T47D (cell line): Measurements from ENCODE around the gene ABCC12.
A peak's percentile ranks its signal among the peaks of the same experiment; 100 is the strongest.

Experiments
- DNase-seq, 2 experiments: peaks; one replicate each; pipeline versions ENCODE4 v3.0.0 to v3.0.0-alpha.2; 2011 to 2012; ENCODE audit warnings: low read depth in 1 of 2, low spot score in 1 of 2
- JUND ChIP-seq: IDR thresholded peaks from 2 replicates; pipeline ENCODE4 v1.6.1; 2012; ENCODE audit warnings: low read depth
- in situ Hi-C: cut with HindIII; loops from 2 replicates; pipeline ENCODE4 v1.10.0; 2016; ENCODE audit warnings: low sequenced_read_pairs, low pct_unique_long_range_greater_than_20kb

The ABCC12 gene

GRCh38 chr16:48118841-48119240 is 37.0 kb downstream of the ABCC12 start:
- DNase-seq, result no peak
- TF ChIP-seq JUND, result no peak
- in situ Hi-C loops, result no loop called here

DNA sequence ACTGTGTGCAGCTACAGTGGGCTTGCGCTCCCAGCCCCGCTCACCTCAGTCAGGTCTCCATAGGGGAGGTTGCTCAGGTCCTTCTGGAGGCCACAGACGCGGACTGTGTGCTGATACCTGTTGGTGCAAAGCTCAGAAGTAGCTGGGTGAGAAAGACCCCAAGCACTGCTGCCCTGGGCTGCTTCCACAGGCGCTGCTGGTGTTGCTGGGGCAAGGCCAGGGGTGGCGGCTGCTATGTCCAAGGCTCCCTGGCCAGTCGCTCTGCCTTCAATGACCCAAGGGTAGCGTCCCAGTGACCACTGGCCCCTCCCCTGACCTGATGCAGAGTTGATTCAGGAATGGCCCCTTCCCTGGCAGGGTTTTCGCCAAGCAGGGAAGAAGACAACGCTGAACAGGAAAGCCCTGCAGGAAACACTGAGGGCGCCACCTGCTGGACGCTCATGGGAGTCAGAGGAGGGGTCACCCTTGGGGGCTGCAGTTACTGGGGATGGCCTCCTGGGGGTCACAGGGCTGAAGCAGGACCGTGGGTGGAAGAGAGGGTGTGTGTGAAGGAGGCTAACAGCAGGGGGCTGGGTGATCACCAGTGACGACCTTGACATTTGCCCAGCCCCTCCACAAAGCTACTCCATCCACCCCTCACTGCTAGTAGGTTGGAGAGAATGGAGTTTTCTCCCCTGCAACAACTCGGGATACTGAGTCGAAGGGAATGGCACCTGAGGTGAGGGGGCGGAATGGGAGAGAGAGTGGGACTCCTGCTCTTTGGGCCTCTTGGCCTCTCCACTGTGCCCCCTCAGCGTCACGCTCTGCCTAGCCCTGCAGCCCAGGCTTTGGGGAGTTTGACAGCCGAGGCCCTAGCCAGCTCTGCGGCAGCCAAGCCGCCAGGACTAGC is 38.3 kb downstream of the ABCC12 start:
- TF ChIP-seq JUND, result no peak
- peak; percentile 11 to 61 for DNase-seq
- in situ Hi-C loops, result no loop called here

- TF ChIP-seq JUND, result no peak
- in situ Hi-C loops, result no loop called here
- DNase-seq, result no peak
Measured at GRCh38 chr16:48115299-48115698, 40.5 kb downstream of the ABCC12 start.

GRCh38 chr16:48114410-48114809 is 41.4 kb downstream of the ABCC12 start:
- DNase-seq, result no peak
- in situ Hi-C loops, result no loop called here
- TF ChIP-seq JUND, result no peak

GRCh38 chr16:48113471-48113870 is 42.3 kb downstream of the ABCC12 start:
- in situ Hi-C loops, result no loop called here
- DNase-seq, result peak; percentile 31 to 45
- TF ChIP-seq JUND, result no peak

- no peak for DNase-seq
- TF ChIP-seq JUND, result no peak
- in situ Hi-C loops, result no loop called here
Measured at GRCh38 chr16:48113001-48113400, 42.8 kb downstream of the ABCC12 start.

DNA sequence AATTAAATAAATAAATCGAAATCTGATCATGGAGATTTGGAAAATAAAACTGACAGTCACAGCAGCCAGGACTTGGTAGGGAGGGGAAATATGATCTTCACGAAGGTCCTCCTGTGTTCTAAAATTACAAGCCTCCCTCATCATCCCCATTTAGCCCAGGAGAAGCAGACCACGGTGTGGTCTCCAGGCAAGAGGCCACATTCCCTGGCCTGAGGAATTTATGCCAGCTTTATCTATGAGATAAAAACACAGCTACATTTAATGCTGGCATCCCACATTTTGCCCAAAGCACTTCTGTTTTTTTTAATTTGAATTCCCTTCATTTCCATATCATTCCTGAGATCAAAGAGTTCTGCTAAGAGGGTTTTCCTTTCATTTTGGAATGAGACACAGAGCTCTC is 43.2 kb downstream of the ABCC12 start:
- no peak for DNase-seq
- no peak for TF ChIP-seq JUND
- in situ Hi-C loops, result no loop called here

DNA sequence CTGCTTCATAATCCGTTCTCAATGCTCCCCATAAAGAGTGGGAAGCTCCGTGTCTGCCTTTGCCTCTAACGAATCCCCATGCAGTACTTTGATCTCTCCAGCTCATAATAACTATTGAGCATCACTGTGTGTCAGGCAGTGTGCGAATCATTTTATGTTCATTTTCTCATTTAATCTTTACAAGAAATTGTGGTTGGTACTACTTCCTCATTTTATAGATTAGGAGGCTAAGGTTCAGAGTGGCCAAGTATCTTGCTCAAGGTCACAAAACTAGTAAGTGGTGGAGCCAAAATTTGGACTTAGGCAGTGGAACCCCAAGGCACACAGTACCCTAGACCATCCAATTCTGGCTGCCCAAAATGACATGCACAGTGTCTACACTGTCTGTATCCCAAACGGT is 44.8 kb downstream of the ABCC12 start:
- DNase-seq, result no peak
- in situ Hi-C loops, result no loop called here
- TF ChIP-seq JUND, result no peak

DNA sequence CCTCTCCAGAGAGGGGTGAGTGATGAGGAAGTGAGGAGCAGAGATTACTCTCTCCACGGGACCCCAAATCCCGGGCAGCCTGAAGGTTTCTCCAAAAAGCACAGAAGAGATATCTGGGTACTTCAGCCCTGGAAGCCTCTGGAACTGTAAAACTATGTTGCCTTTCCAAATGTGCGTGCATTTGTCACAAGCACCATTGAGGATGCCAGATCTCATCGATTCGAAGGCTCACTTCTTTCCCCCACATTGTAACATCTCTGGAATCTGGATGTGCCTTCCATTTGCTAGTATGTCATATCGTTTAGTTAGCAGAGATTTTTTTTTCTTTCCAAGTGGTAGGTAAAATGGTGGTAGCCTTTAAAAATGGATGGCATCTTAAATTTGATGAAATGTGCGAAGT is 45.8 kb downstream of the ABCC12 start:
- TF ChIP-seq JUND, result no peak
- no peak for DNase-seq
- in situ Hi-C loops, result no loop called here

GRCh38 chr16:48109475-48109874 is 46.3 kb downstream of the ABCC12 start:
- no peak for DNase-seq
- in situ Hi-C loops, result no loop called here
- TF ChIP-seq JUND, result no peak

- TF ChIP-seq JUND, result no peak
- no peak for DNase-seq
- in situ Hi-C loops, result no loop called here
Measured at GRCh38 chr16:48106446-48106845, 49.3 kb downstream of the ABCC12 start.
